Activated CD4-positive, alpha-beta T cell treated with anti-CD3 and anti-CD28 coated beads, Interleukin-2, amount 10 ng/mL, durations not matched to agents 7 days and 5 days (primary cell): ENCODE measurements around the gene ADAT2. TPM values are rescaled to one million over a fixed set of nuclear protein-coding genes. Genes with fewer than 3 reads are reported as not detected.
"Not testable (repeated sequence)": the region's sequence is repeated elsewhere in the genome, so short reads cannot be mapped to it uniquely, and the experiment has no call there.

Experiments
- CTCF ChIA-PET: fragments of 350-600 bp; sonication (Branson Sonifier 250); formaldehyde crosslinking; loops from one replicate; lab custom pipeline; 2021; ENCODE audit warnings: antibody characterized with exemption; lab: Charles Lee
- POLR2A ChIA-PET: fragments of 350-600 bp; sonication (Branson Sonifier 250); formaldehyde crosslinking; loops from one replicate; lab custom pipeline; 2021; ENCODE audit warnings: antibody characterized with exemption; lab: Charles Lee
- DNase-seq: peaks from one replicate; pipeline ENCODE4 v3.0.0-alpha.2; 2020
- H3K27ac Mint-ChIP-seq: one replicate; pipeline ENCODE4 v1.8.0; 2021; ENCODE audit warnings: mild to moderate bottlenecking, moderate library complexity, mixed read lengths
- H3K27me3 Mint-ChIP-seq: one replicate; pipeline ENCODE4 v1.8.0; 2021; ENCODE audit warnings: mixed read lengths
- H3K36me3 Mint-ChIP-seq: one replicate; pipeline ENCODE4 v1.8.0; 2021; ENCODE audit warnings: low read depth, mixed read lengths
- H3K4me1 Mint-ChIP-seq: one replicate; pipeline ENCODE4 v1.8.0; 2021; ENCODE audit warnings: mixed read lengths
- H3K4me3 Mint-ChIP-seq: one replicate; pipeline ENCODE4 v1.8.0; 2021; ENCODE audit warnings: mild to moderate bottlenecking, moderate library complexity, mixed read lengths
- H3K9me3 Mint-ChIP-seq: one replicate; pipeline ENCODE4 v1.8.0; 2021; ENCODE audit warnings: mixed read lengths
- total RNA-seq, 2 experiments: library from RNA; stranded (reverse); gene quantifications; one replicate each; pipeline ENCODE4 v1.2.3, GENCODE V29; 2021

Gene ADAT2
- total RNA-seq, 2 experiments from 2014 or later, result 19.1 to 20.2 TPM

GRCh38 chr6:143468026-143468425, 17.5 kb upstream of the ADAT2 start:
- Mint-ChIP-seq H3K36me3 (peaks cover 34% of the 10 kb centered on the region), H3K27me3 (no peaks in the 10 kb centered on the region), H3K27ac (no peak overlapping the region), H3K9me3 (no peaks in the 10 kb centered on the region), H3K4me1 (no peaks in the 10 kb centered on the region), H3K4me3 (no peak overlapping the region)
- CTCF ChIA-PET, result no interaction called here
- no peak for DNase-seq
- POLR2A ChIA-PET, result no interaction called here

DNA sequence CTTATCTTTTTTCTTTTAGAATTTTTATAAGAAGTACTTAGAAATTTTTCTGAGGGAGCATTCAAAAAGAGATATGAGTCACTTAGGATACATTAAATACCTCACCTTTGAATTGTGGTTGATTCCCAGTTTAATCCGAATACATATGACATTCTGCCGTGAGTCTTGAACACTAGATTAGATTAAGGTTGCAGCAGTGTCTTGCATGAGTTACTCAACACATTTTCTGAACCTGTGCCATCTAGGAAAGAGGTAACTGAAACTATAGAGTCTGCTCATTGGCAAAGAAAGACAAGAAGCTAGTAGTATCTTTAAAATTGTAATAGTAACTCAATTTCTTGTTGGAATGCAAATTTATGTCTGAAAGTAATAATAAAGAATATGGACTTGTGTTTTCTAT, 15.1 kb upstream of the ADAT2 start:
- Mint-ChIP-seq H3K27ac (no peak overlapping the region), H3K9me3 (no peaks in the 10 kb centered on the region), H3K4me1 (peaks cover 2% of the 10 kb centered on the region), H3K4me3 (no peak overlapping the region), H3K36me3 (peaks cover 29% of the 10 kb centered on the region), H3K27me3 (no peaks in the 10 kb centered on the region)
- no peak for DNase-seq
- CTCF ChIA-PET, result no interaction called here
- POLR2A ChIA-PET, result interaction anchor here (0.6 kb wide), 1 partner anchor 23 kb away, joined by 3 read pairs; no protein-coding TSS in a partner anchor

GRCh38 chr6:143457563-143458359, 7.3 kb upstream of the ADAT2 start:
- no peak for DNase-seq
- Mint-ChIP-seq H3K4me1 (peaks cover 15% of the 10 kb centered on the region), H3K27ac (no peak overlapping the region), H3K9me3 (no peaks in the 10 kb centered on the region), H3K36me3 (peaks cover 17% of the 10 kb centered on the region), H3K4me3 (no peak overlapping the region), H3K27me3 (no peaks in the 10 kb centered on the region)
- ChIA-PET CTCF (interaction anchor here (0.7 kb wide), 1 partner anchor 17 kb away, joined by 3 read pairs; no protein-coding TSS in a partner anchor), POLR2A (no interaction called here)

DNA sequence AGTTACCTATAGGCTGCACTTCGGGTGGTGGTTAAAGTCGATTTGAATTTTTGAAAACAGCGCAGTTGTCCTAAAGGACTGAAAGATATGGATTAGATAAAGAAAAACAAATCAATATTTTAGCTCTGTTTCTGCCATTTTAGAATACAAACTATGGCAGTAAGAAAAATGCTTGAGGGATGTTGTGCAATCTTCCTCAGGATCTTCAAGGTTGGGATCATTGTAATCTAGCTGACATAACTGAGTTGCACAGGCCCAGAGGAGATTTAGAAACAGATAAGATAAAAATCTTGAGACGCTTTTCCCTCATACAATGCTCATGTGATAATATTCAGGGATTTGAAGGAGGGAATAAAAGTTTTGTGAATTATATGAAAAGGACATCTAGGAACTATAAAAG, 1.0 kb upstream of the ADAT2 start:
- Mint-ChIP-seq H3K36me3 (peaks cover 9% of the 10 kb centered on the region), H3K27me3 (no peaks in the 10 kb centered on the region), H3K4me1 (peaks cover 36% of the 10 kb centered on the region), H3K27ac (peak overlapping the region; percentile 98), H3K4me3 (peak overlapping the region; percentile 94), H3K9me3 (no peaks in the 10 kb centered on the region)
- CTCF ChIA-PET, result interaction anchor here (1.3 to 1.6 kb wide), 2 partner anchors 9 to 82 kb away, joined by 3 read pairs; no protein-coding TSS in a partner anchor
- DNase-seq, result no peak
- POLR2A ChIA-PET, result no interaction called here

- CTCF ChIA-PET, result interaction anchor here (0.6 to 1.6 kb wide), 4 partner anchors 8 to 533 kb away, joined by 3 to 7 read pairs (median 4); no protein-coding TSS in a partner anchor
- peak overlapping the region; percentile 98 for H3K27ac Mint-ChIP-seq
- POLR2A ChIA-PET, result interaction anchor here (0.7 to 1.1 kb wide), 2 partner anchors 8 to 394 kb away, joined by 3 to 8 read pairs; no protein-coding TSS in a partner anchor
These were observed 612 bp downstream of the ADAT2 start for GRCh38 chr6:143449714-143450452.

DNA sequence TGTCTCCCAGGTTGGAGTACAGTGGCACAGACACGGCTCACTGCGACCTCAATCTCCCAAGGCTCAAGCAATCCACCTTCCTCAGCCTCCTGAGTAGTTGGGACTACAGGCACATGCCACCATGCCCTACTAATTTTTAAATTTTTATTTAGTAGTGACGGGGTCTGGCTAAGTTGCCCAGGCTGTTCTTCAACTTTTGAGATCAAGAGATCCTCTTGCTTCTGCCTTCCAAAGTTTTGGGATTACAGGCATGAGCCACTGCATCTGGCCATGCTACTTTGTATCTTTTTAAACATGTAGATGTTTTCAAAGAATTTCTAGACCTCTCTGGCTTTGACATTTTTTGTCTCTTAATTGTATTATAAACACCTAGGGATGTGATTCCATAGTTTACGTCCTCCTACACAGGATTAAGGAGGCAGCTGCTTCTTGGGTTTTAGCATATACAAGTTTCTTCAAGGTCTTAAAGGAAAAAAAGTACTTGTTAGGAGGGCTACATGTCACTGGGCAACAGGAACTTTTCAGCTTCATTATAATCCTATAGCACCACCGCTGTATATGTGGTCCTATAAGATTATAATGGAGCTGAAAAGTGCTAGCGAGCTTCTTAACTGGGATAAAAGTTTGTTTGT, 1.3 kb downstream of the ADAT2 start:
- H3K4me3 Mint-ChIP-seq, result peak overlapping the region; percentile 94
- CTCF ChIA-PET, result no interaction called here

More at GRCh38 chr6:143449714-143450452, 612 bp downstream of the ADAT2 start:
- H3K27me3 Mint-ChIP-seq, result no peaks in the 10 kb centered on the region
- peaks cover 9% of the 10 kb centered on the region for H3K36me3 Mint-ChIP-seq
- H3K9me3 Mint-ChIP-seq, result no peaks in the 10 kb centered on the region
- peak overlapping the region; percentile 94 for H3K4me3 Mint-ChIP-seq
- DNase-seq, result peak; percentile 33
- H3K4me1 Mint-ChIP-seq, result peaks cover 33% of the 10 kb centered on the region

GRCh38 chr6:143447865-143448264, 2.6 kb downstream of the ADAT2 start:
- H3K27me3 Mint-ChIP-seq, H3K27ac Mint-ChIP-seq, H3K9me3 Mint-ChIP-seq, DNase-seq, H3K4me3 Mint-ChIP-seq, POLR2A ChIA-PET, CTCF ChIA-PET: not testable (repeated sequence)
- H3K4me1 Mint-ChIP-seq, result peaks cover 29% of the 10 kb centered on the region
- peaks cover 13% of the 10 kb centered on the region for H3K36me3 Mint-ChIP-seq

More for the DNA sequence above, 1.3 kb downstream of the ADAT2 start:
- H3K4me1 Mint-ChIP-seq, result peaks cover 32% of the 10 kb centered on the region
- POLR2A ChIA-PET, result no interaction called here
- H3K36me3 Mint-ChIP-seq, result peaks cover 4% of the 10 kb centered on the region
- H3K9me3 Mint-ChIP-seq, result no peaks in the 10 kb centered on the region
- H3K27me3 Mint-ChIP-seq, result no peaks in the 10 kb centered on the region
- no peak for DNase-seq
- H3K27ac Mint-ChIP-seq, result peak overlapping the region; percentile 98

GRCh38 chr6:143443096-143443495, 7.4 kb downstream of the ADAT2 start:
- no peaks in the 10 kb centered on the region for H3K27me3 Mint-ChIP-seq
- DNase-seq, result no peak
- CTCF ChIA-PET, result interaction anchor here (1.9 to 2.4 kb wide), 2 partner anchors 8 to 16 kb away, joined by 6 to 7 read pairs; partner anchors contain the start of genes ADAT2 and PEX3
- H3K4me3 Mint-ChIP-seq, result no peak overlapping the region
- peaks cover 29% of the 10 kb centered on the region for H3K4me1 Mint-ChIP-seq
- peaks cover 39% of the 10 kb centered on the region for H3K36me3 Mint-ChIP-seq
- no peak overlapping the region for H3K27ac Mint-ChIP-seq
- peaks cover 7% of the 10 kb centered on the region for H3K9me3 Mint-ChIP-seq
- POLR2A ChIA-PET, result no interaction called here

DNA sequence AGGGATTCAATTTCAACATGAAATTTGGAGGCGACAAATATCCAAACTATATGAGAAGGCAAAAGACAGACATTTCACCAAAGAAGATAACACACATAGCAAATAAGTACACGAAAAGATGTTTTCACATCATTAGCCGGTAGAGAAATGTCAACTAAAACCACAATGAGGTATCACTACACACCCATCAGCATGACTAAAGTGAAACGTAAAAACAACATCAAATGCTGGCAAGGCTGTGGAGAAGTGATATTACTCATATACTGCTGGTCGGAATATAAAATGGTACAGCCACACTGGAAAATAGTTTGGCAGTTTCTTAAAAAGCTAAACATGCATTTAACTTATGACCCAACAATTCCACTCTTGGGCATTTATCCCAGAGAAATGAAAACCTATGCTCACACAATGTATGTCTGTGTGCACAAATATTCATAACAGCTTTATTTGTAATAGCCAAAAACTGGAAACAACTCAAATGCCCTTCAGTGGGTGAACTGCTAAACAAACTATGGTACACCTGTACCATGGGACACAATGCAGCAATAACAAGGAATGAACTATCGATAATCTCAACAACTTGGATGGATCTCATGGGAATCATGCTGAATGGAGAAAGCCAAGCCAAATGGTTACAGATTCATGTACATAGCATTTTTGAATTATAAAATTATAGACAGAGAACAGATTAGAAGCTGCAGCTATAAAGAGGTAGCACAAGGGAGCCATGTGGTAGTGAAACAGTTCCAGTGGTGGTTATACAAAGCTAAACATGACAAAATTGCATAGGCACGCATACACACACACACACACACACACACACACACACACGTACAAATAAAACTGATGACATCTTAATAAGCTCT, 8.6 kb downstream of the ADAT2 start:
- peak; percentile 10 for DNase-seq
- peaks cover 38% of the 10 kb centered on the region for H3K36me3 Mint-ChIP-seq
- ChIA-PET POLR2A (interaction anchor here (0.6 to 1.1 kb wide), 3 partner anchors 9 to 251 kb away, joined by 3 to 8 read pairs (median 8); partner anchors contain the start of genes ADAT2 and PEX3), CTCF (interaction anchor here (0.5 to 2.4 kb wide), 9 partner anchors 9 to 1307 kb away, joined by 3 to 7 read pairs (median 3); partner anchors contain the start of genes ADAT2 and PEX3)
- no peak overlapping the region for H3K4me3 Mint-ChIP-seq
- peaks cover 25% of the 10 kb centered on the region for H3K4me1 Mint-ChIP-seq
- H3K27me3 Mint-ChIP-seq, result no peaks in the 10 kb centered on the region
- peaks cover 7% of the 10 kb centered on the region for H3K9me3 Mint-ChIP-seq
- peak overlapping the region; percentile 66 for H3K27ac Mint-ChIP-seq

DNA sequence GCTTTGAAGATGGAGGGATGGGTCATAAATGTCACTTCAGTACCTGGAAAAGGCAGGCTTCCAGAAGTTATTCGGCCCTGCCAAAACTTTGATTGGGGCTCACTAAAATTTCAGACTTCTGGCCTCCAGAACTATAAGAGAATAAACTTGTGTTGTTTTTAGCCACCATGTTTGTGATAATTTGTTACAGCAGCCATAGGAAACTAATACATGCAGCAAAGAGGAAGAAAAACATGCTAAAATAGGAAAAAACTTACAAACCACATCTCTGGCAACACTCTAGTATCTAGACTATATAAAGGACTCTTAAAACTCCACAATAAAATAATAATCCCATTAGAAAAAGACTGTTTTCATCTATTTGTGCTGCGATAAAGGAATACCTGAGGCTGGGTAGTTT, 9.5 kb downstream of the ADAT2 start:
- no peak for DNase-seq
- H3K4me1 Mint-ChIP-seq, result peaks cover 24% of the 10 kb centered on the region
- no peak overlapping the region for H3K4me3 Mint-ChIP-seq
- peaks cover 40% of the 10 kb centered on the region for H3K36me3 Mint-ChIP-seq
- no peaks in the 10 kb centered on the region for H3K27me3 Mint-ChIP-seq
- no peak overlapping the region for H3K27ac Mint-ChIP-seq
- ChIA-PET POLR2A (no interaction called here), CTCF (no interaction called here)
- peaks cover 7% of the 10 kb centered on the region for H3K9me3 Mint-ChIP-seq

GRCh38 chr6:143432588-143432987, 17.9 kb downstream of the ADAT2 start:
- H3K27me3 Mint-ChIP-seq, result no peaks in the 10 kb centered on the region
- no peaks in the 10 kb centered on the region for H3K4me1 Mint-ChIP-seq
- DNase-seq, result no peak
- H3K9me3 Mint-ChIP-seq, result no peaks in the 10 kb centered on the region
- peaks cover 10% of the 10 kb centered on the region for H3K36me3 Mint-ChIP-seq
- no peak overlapping the region for H3K27ac Mint-ChIP-seq
- CTCF ChIA-PET, result interaction anchor here (1.3 kb wide), 1 partner anchor 9 kb away, joined by 3 read pairs; no protein-coding TSS in a partner anchor
- H3K4me3 Mint-ChIP-seq, result no peak overlapping the region
- POLR2A ChIA-PET, result no interaction called here
